SU-DHL-6 (cell line): ENCODE data around the gene AFF4.
"Not testable (repeated sequence)": the region's sequence is repeated elsewhere in the genome, so short reads cannot be mapped to it uniquely, and the experiment has no call there.

ENCODE experiments used
- H2AFZ ChIP-seq: fragments of 200-600 bp; sonication (generic); 2 replicates; pipeline ENCODE4 v1.6.1; 2014; ENCODE audit warnings: low read depth, mild to moderate bottlenecking, moderate library complexity, mixed read lengths, antibody characterized with exemption, low read length; ENCODE audit not compliant: severe bottlenecking
- H3F3A ChIP-seq: fragments of 200-600 bp; shearing (Covaris generic); 2 replicates; pipeline ENCODE4 v1.6.0; 2016; ENCODE audit warnings: antibody characterized with exemption, mild to moderate bottlenecking; ENCODE audit not compliant: insufficient read depth
- H3K27ac ChIP-seq: fragments of 200-600 bp; sonication (generic); 2 replicates; pipeline ENCODE4 v1.5.1; 2016; ENCODE audit warnings: low read depth, mild to moderate bottlenecking, low read length, moderate library complexity, mixed read lengths
- H3K27me3 ChIP-seq: fragments of 200-600 bp; sonication (generic), shearing (Covaris generic); 2 replicates; pipeline ENCODE4 v1.6.0; 2014; ENCODE audit warnings: mild to moderate bottlenecking, low read length
- H3K36me3 ChIP-seq: fragments of 200-600 bp; sonication (generic); 2 replicates; pipeline ENCODE4 v1.6.1; 2014; ENCODE audit warnings: mild to moderate bottlenecking, low read length, mixed read lengths
- H3K4me2 ChIP-seq: fragments of 300-600, 200-600 bp; shearing (Covaris generic), sonication (generic); 2 replicates; pipeline ENCODE4 v1.6.0; 2014; ENCODE audit warnings: low read length, low read depth, mild to moderate bottlenecking; ENCODE audit not compliant: poor library complexity, severe bottlenecking
- H3K4me3 ChIP-seq: fragments of 200-600 bp; sonication (generic); 2 replicates; pipeline ENCODE4 v1.5.1; 2014; ENCODE audit warnings: antibody characterized with exemption, low read length, mild to moderate bottlenecking, mixed read lengths; ENCODE audit not compliant: insufficient read depth, poor library complexity, severe bottlenecking
- H3K79me2 ChIP-seq: fragments of 200-600 bp; sonication (generic); 2 replicates; pipeline ENCODE4 v1.6.1; 2014; ENCODE audit warnings: mild to moderate bottlenecking, low read length, moderate library complexity; ENCODE audit not compliant: insufficient read depth
- H3K9ac ChIP-seq: fragments of 200-600 bp; sonication (generic); 2 replicates; pipeline ENCODE4 v1.7.0; 2014; ENCODE audit warnings: mild to moderate bottlenecking, low read length
- H3K9me2 ChIP-seq: fragments of 200-600 bp; sonication (generic); replicated peaks from 2 replicates; pipeline ENCODE4 v1.6.1; 2014; ENCODE audit warnings: low read length; ENCODE audit not compliant: insufficient read depth
- H3K9me3 ChIP-seq: fragments of 200-600 bp; sonication (generic); 2 replicates; pipeline ENCODE4 v1.6.1; 2014; ENCODE audit warnings: low read length, mixed read lengths; ENCODE audit not compliant: insufficient read depth
- H4K20me1 ChIP-seq: fragments of 200-600 bp; sonication (generic); 2 replicates; pipeline ENCODE4 v1.6.1; 2014; ENCODE audit warnings: low read depth, mild to moderate bottlenecking, antibody characterized with exemption, low read length, moderate library complexity, mixed read lengths
- CTCF ChIP-seq: fragments of 200-600 bp; sonication (generic); IDR thresholded peaks from one replicate; pipeline ENCODE4 v1.5.1; 2017; ENCODE audit warnings: antibody characterized with exemption, mild to moderate bottlenecking, low read length, moderate library complexity; ENCODE audit not compliant: insufficient read depth, poor library complexity, severe bottlenecking
- EZH2phosphoT487 ChIP-seq: fragments of 200-600 bp; sonication (generic), shearing (Covaris generic); conservative IDR thresholded peaks from 2 replicates; pipeline ENCODE4 v1.6.1; 2018; ENCODE audit warnings: mild to moderate bottlenecking, antibody characterized with exemption, low read length, moderate library complexity, mixed read lengths

Gene AFF4

GRCh38 chr5:132963171-132964104, at the start of gene AFF4:
TSS of gene AFF4 (minus strand) at chr5:132963634. CDS start at chr5:132937189, 26,445 bp downstream.
- H3K9ac ChIP-seq, result peak within 1 kb of the TSS; percentile 76
- TF ChIP-seq CTCF (no peak), EZH2phosphoT487 (no peak)
- H3K9me2 ChIP-seq, result no peaks in the 10 kb centered on the region
- H3K9me3 ChIP-seq, result no peaks in the 10 kb centered on the region
- H3K4me2 ChIP-seq, result peak within 1 kb of the TSS; percentile 79
- peaks cover 13% of the 10 kb centered on the region for H3F3A ChIP-seq
- H3K27ac ChIP-seq, result peak within 1 kb of the TSS; percentile 48
- H3K27me3 ChIP-seq, result no peaks in the 10 kb centered on the region
- peaks cover 47% of the 10 kb centered on the region for H3K79me2 ChIP-seq
- H2AFZ ChIP-seq, result peak within 1 kb of the TSS; percentile 89
- no peaks in the 10 kb centered on the region; the same call in 1 of the 2 replicates for H4K20me1 ChIP-seq
- no peaks in the 10 kb centered on the region for H3K36me3 ChIP-seq
- H3K4me3 ChIP-seq, result peak within 1 kb of the TSS; percentile 62

- not testable (repeated sequence) for H3K27me3 ChIP-seq, H3K9me2 ChIP-seq, H3K9ac ChIP-seq, H4K20me1 ChIP-seq, H2AFZ ChIP-seq, H3K36me3 ChIP-seq, H3K27ac ChIP-seq, H3K4me2 ChIP-seq, H3K9me3 ChIP-seq, H3K79me2 ChIP-seq, H3F3A ChIP-seq, H3K4me3 ChIP-seq
Measured at GRCh38 chr5:133008455-133008854, 45.0 kb upstream of the AFF4 start.

GRCh38 chr5:133006653-133007052, 43.2 kb upstream of the AFF4 start:
- TF ChIP-seq CTCF, result no peak
- no peak for TF ChIP-seq EZH2phosphoT487
- no peaks in the 10 kb centered on the region for H3F3A ChIP-seq
- H3K27me3 ChIP-seq, result no peaks in the 10 kb centered on the region
- no peaks in the 10 kb centered on the region for H3K9me2 ChIP-seq
- H3K79me2 ChIP-seq, result 0 out of 2 replicates have a peak, but pooled peaks cover 3% of the 10 kb centered on the region
- H3K9me3 ChIP-seq, result no peaks in the 10 kb centered on the region
- no peak overlapping the region for H3K27ac ChIP-seq
- H3K9ac ChIP-seq, result no peak overlapping the region
- no peak overlapping the region for H3K4me3 ChIP-seq
- no peaks in the 10 kb centered on the region for H4K20me1 ChIP-seq
- H3K4me2 ChIP-seq, result no peak overlapping the region
- peaks cover 6% of the 10 kb centered on the region for H3K36me3 ChIP-seq
- H2AFZ ChIP-seq, result no peak overlapping the region

- Histone ChIP-seq H4K20me1 (no peaks in the 10 kb centered on the region), H2AFZ (no peak overlapping the region), H3K36me3 (peaks cover 3% of the 10 kb centered on the region; the same call in 1 of the 2 replicates), H3K9me2 (no peaks in the 10 kb centered on the region), H3K27ac (no peak overlapping the region), H3K9ac (no peak overlapping the region), H3K9me3 (no peaks in the 10 kb centered on the region), H3K27me3 (no peaks in the 10 kb centered on the region), H3K4me3 (no peak overlapping the region), H3K4me2 (no peak overlapping the region), H3K79me2 (no peaks in the 10 kb centered on the region), H3F3A (peaks cover 5% of the 10 kb centered on the region)
- no peak for TF ChIP-seq EZH2phosphoT487
- TF ChIP-seq CTCF, result no peak
Measured at GRCh38 chr5:132999246-132999645, 35.8 kb upstream of the AFF4 start.
